GM19463 (cell line): ENCODE results near the gene RMRP.

Experiments
- ATAC-seq: cut with Tn5 transposase; IDR thresholded peaks from one replicate; pipeline ENCODE4 v1.9.1; 2021; ENCODE audit warnings: mild to moderate bottlenecking, moderate library complexity; ENCODE audit not compliant: unreplicated experiment

Gene RMRP

GRCh38 chr9:35666045-35666444 lies 8.2 kb upstream of the RMRP start:
- no peak for ATAC-seq

DNA sequence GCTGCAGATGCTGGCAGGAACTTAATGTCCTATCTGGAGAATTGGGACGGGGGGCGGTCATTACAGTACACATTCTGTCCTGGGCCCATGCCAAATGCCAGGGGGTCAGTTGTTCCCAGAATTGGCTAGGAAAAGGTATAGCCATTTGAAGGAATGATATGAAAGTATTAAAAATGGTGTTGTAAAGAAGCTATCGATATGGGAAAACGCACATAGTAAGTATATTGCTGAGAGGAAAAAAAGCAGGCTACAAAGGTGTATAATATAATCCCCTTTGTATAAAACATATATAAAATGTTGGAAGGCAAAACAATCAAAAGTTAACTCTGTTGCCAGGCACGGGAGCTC lies 7.6 kb upstream of the RMRP start:
- ATAC-seq, result no peak

GRCh38 chr9:35664531-35665470 lies 7.0 kb upstream of the RMRP start, which contains the start of gene ARHGEF39:
TSS of gene ARHGEF39 (minus strand) at chr9:35665195. CDS start at chr9:35665169, 26 bp downstream.
- ATAC-seq, result peak; percentile 88

GRCh38 chr9:35662437-35662836 lies 4.6 kb upstream of the RMRP start:
- no peak for ATAC-seq

- no peak for ATAC-seq
Measured at GRCh38 chr9:35661756-35662350, 4.0 kb upstream of the RMRP start.

GRCh38 chr9:35660966-35661415 lies 3.2 kb upstream of the RMRP start:
- no peak for ATAC-seq

- ATAC-seq, result no peak
Measured at GRCh38 chr9:35659340-35659739, 1.5 kb upstream of the RMRP start.

- ATAC-seq, result no peak
Measured at GRCh38 chr9:35658968-35659220, 1.1 kb upstream of the RMRP start.

DNA sequence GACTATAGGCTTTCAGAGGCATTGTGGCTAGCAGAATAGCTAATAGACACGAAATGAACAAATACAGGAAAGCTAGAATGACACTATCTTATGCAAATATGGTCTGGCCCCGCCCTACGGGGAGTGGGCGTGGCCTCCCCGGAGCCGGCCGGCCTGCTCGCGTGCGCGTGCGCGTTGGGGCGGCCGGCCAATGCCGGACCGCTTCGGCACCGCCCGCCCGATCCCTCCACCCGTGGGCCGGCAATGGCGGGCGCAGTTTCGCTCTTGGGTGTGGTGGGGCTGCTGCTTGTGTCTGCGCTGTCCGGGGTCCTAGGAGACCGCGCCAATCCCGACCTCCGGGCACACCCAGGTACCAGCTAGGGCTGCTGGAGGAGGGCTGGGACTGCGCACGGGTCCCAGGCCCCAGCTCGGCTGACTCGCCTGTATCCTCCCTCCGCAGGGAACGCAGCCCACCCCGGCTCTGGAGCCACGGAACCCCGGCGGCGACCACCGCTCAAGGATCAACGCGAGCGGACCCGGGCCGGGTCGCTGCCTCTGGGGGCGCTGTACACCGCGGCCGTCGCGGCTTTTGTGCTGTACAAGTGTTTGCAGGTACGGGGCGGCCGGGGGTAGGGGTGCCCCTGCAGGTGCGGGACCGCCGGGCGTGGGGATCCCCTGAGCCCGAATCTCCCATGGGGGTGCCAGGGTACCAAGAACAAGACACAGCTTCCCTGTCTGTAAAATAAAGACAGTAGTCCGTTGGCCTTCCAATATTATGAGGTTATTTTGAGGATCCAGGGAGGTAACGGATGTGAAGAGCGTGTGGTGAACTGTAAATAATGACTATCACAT lies 533 bp upstream of the RMRP start, which contains the start of gene CCDC107:
TSS of gene CCDC107 (plus strand) at position 156 of the 831 bp plus-strand sequence. CDS start at position 244, 88 bp downstream.
- peak; percentile 62 for ATAC-seq

DNA sequence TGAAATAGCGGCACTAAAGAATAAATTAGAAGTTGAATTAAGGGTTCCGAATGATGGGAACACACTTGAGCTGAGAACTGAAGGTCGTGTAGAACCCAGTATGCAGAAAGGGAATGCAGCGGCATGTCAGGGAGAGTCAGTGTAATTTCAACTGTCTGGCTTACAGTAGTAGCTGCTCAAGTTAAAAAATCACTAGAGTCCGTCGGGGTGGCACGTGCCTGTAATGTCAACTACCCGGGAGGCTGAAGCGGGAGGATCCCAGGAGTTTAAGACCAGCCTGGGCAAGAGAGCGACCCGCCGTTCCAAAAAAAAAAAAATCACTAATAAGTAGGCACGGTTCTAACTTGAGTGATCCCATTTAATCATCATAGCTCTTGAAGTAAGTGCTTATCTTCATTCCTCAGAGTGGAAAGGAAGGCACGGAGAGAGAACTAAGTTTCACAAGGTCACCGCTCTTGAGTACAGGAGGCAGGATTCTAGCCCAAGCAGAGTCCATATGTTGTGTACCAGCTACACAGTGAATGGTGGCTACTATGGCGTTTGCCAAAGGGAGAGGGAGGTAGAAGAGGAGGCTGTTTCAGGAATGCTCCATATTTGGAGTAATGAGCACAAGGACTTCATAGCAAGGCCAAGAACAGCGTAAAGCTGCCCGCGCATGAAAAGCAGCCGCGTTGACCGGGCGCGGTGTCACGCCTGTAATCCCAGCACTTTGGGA lies 831 bp downstream of the RMRP start:
- ATAC-seq, result no peak

- ATAC-seq, result no peak
Measured at GRCh38 chr9:35656348-35656747, 1.5 kb downstream of the RMRP start.

- no peak for ATAC-seq
Measured at GRCh38 chr9:35653611-35654010, 4.2 kb downstream of the RMRP start.

GRCh38 chr9:35652829-35653209 lies 5.0 kb downstream of the RMRP start:
- ATAC-seq, result no peak

GRCh38 chr9:35651956-35652828 lies 5.6 kb downstream of the RMRP start:
- ATAC-seq, result no peak

- ATAC-seq, result peak; percentile 26
Measured at GRCh38 chr9:35650341-35651158, 7.3 kb downstream of the RMRP start, which contains the start of gene SIT1. TSS of gene SIT1 (minus strand) at chr9:35650931. CDS start at chr9:35650853, 78 bp downstream.

DNA sequence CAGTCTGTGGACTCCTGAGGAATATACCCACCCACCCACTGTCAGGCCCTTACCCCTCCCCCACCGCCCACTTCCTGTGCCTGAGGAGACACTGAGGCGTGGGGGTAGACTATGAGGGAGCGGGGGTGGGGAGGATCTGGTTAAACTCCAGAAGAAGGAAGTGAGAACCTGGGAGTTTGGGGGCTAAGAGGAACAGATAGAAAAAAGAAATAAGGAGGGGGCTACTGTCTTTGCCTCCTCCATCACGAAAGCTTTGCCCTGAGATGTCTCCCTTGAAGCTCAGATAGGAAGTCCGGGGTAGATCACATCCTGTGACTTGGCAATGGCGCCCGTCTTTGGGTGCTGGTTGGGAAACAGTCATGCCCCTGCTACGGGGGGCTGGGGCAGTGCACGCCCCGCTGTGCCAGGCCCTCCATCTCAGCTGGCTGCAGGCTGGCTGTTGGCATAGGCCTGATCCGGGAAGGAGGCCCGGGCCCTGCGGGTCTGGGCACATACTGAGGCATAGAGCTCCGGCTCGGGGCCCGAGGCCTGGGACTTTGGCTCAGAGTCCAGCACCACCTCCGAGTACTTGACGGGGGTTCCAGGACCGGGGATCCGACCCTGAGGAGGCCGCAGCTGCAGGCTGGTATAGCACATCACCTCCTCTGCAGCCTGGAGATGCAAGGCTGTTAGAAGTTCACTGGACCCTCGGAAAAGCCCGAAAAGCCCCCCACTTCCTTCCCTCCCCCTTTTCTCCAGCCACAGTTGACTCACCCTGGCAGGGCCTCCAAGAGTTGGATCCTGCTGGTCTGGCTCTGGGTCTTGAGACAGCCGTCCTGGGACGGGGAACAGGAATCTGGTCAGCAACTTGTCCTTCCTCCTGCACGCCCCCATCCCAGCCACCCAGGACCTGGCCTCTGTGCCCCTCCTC lies 8.1 kb downstream of the RMRP start:
- ATAC-seq, result no peak

GRCh38 chr9:35646533-35647265 lies 11.1 kb downstream of the RMRP start:
- ATAC-seq, result peak; percentile 69
